IPS-20b (cell line): ENCODE measurements around the gene GNAL.
"Not testable (repeated sequence)": the region's sequence is repeated elsewhere in the genome, so short reads cannot be mapped to it uniquely, and the experiment has no call there.

Experiments used
- H3K27ac ChIP-seq: one replicate; pipeline ENCODE4 v1.5.1; 2013; ENCODE audit warnings: low read length
- H3K27me3 ChIP-seq: 2 replicates; pipeline ENCODE4 v1.6.1; 2013; ENCODE audit warnings: mild to moderate bottlenecking, low read length, inconsistent platforms; ENCODE audit not compliant: insufficient read depth
- H3K36me3 ChIP-seq: 2 replicates; pipeline ENCODE4 v1.6.1; 2013; ENCODE audit warnings: low read depth, mild to moderate bottlenecking, inconsistent platforms, low read length, moderate library complexity; ENCODE audit not compliant: insufficient read depth
- H3K4me1 ChIP-seq: 2 replicates; pipeline ENCODE4 v1.6.1; 2013; ENCODE audit warnings: mild to moderate bottlenecking, control low read depth, inconsistent platforms, low read length, moderate library complexity; ENCODE audit not compliant: insufficient read depth
- H3K4me3 ChIP-seq: 2 replicates; pipeline ENCODE4 v1.5.1; 2013; ENCODE audit warnings: mild to moderate bottlenecking, low read length, inconsistent platforms
- H3K9ac ChIP-seq: 2 replicates; pipeline ENCODE4 v1.6.1; 2013; ENCODE audit warnings: low read depth, mild to moderate bottlenecking, inconsistent platforms, low read length, moderate library complexity
- H3K9me3 ChIP-seq: 2 replicates; pipeline ENCODE4 v1.6.1; 2013; ENCODE audit warnings: mild to moderate bottlenecking, low read depth, low read length, inconsistent platforms; ENCODE audit not compliant: insufficient read depth

Gene GNAL

GRCh38 chr18:11906926-11907874 lies 218.1 kb downstream of the GNAL start:
- H3K9ac ChIP-seq: peak overlapping the region; percentile 76; the same call in 1 of the 2 replicates
- peaks cover 10% of the 10 kb centered on the region for H3K27me3 ChIP-seq
- no peak overlapping the region for H3K27ac ChIP-seq
- peak overlapping the region; percentile 83 for H3K4me3 ChIP-seq
- peaks cover 19% of the 10 kb centered on the region; the same call in 1 of the 2 replicates for H3K4me1 ChIP-seq
- no peaks in the 10 kb centered on the region for H3K9me3 ChIP-seq
- H3K36me3 ChIP-seq: no peaks in the 10 kb centered on the region

GRCh38 chr18:11908182-11909060 lies 219.4 kb downstream of the GNAL start, which contains the start of gene MPPE1:
Gene MPPE1 (minus strand): TSS chr18:11908317. CDS start chr18:11897264, 11,053 bp downstream.
- no peaks in the 10 kb centered on the region for H3K9me3 ChIP-seq
- H3K4me1 ChIP-seq: peaks cover 9% of the 10 kb centered on the region; the same call in 1 of the 2 replicates
- H3K36me3 ChIP-seq: no peaks in the 10 kb centered on the region
- H3K9ac ChIP-seq: peak within 1 kb of the TSS; percentile 76; the same call in 1 of the 2 replicates
- H3K27ac ChIP-seq: no peak within 1 kb of the TSS
- peaks cover 10% of the 10 kb centered on the region for H3K27me3 ChIP-seq
- peak within 1 kb of the TSS; percentile 83 for H3K4me3 ChIP-seq

- no peak overlapping the region for H3K27ac ChIP-seq
Measured at GRCh38 chr18:11909061-11909455, 220.0 kb downstream of the GNAL start.

GRCh38 chr18:11909591-11910026 lies 220.5 kb downstream of the GNAL start:
- H3K9ac ChIP-seq: no peak overlapping the region

More at GRCh38 chr18:11909061-11909455, 220.0 kb downstream of the GNAL start:
- Histone ChIP-seq H3K27me3 (peaks cover 10% of the 10 kb centered on the region), H3K4me3 (peak overlapping the region; percentile 83), H3K36me3 (no peaks in the 10 kb centered on the region), H3K4me1 (peaks cover 9% of the 10 kb centered on the region; the same call in 1 of the 2 replicates), H3K9me3 (no peaks in the 10 kb centered on the region), H3K9ac (peak overlapping the region; percentile 66; the same call in 1 of the 2 replicates)

GRCh38 chr18:11916880-11917279 lies 227.8 kb downstream of the GNAL start:
- H3K4me1 ChIP-seq, H3K27ac ChIP-seq, H3K27me3 ChIP-seq, H3K36me3 ChIP-seq, H3K9me3 ChIP-seq, H3K4me3 ChIP-seq, H3K9ac ChIP-seq: not testable (repeated sequence)

More at GRCh38 chr18:11909591-11910026, 220.5 kb downstream of the GNAL start:
- Histone ChIP-seq H3K27me3 (peaks cover 10% of the 10 kb centered on the region), H3K36me3 (no peaks in the 10 kb centered on the region), H3K4me1 (peaks cover 9% of the 10 kb centered on the region; the same call in 1 of the 2 replicates), H3K4me3 (no peak overlapping the region), H3K9me3 (no peaks in the 10 kb centered on the region), H3K27ac (no peak overlapping the region)

GRCh38 chr18:11919522-11919921 lies 230.5 kb downstream of the GNAL start:
- H3K27ac ChIP-seq, H3K9me3 ChIP-seq, H3K36me3 ChIP-seq, H3K4me1 ChIP-seq, H3K9ac ChIP-seq, H3K27me3 ChIP-seq, H3K4me3 ChIP-seq: not testable (repeated sequence)

- Histone ChIP-seq H3K27me3 (no peaks in the 10 kb centered on the region), H3K4me1 (no peaks in the 10 kb centered on the region), H3K4me3 (no peak overlapping the region), H3K36me3 (no peaks in the 10 kb centered on the region), H3K27ac (no peak overlapping the region), H3K9ac (no peak overlapping the region), H3K9me3 (no peaks in the 10 kb centered on the region)
Measured at GRCh38 chr18:11923450-11923849, 234.4 kb downstream of the GNAL start.

GRCh38 chr18:11925800-11926481 lies 236.9 kb downstream of the GNAL start:
- H3K27ac ChIP-seq: no peak overlapping the region
- no peaks in the 10 kb centered on the region for H3K4me1 ChIP-seq
- no peaks in the 10 kb centered on the region for H3K36me3 ChIP-seq

GRCh38 chr18:11927497-11927896 lies 238.4 kb downstream of the GNAL start:
- no peak overlapping the region for H3K4me3 ChIP-seq
- H3K27me3 ChIP-seq: no peaks in the 10 kb centered on the region
- no peak overlapping the region for H3K27ac ChIP-seq
- no peaks in the 10 kb centered on the region for H3K36me3 ChIP-seq
- no peak overlapping the region for H3K9ac ChIP-seq
- H3K4me1 ChIP-seq: no peaks in the 10 kb centered on the region
- no peaks in the 10 kb centered on the region for H3K9me3 ChIP-seq

More at GRCh38 chr18:11925800-11926481, 236.9 kb downstream of the GNAL start:
- Histone ChIP-seq H3K9ac (no peak overlapping the region), H3K9me3 (no peaks in the 10 kb centered on the region), H3K4me3 (no peak overlapping the region), H3K27me3 (no peaks in the 10 kb centered on the region)

- Histone ChIP-seq H3K27ac (no peak overlapping the region), H3K36me3 (no peaks in the 10 kb centered on the region), H3K9ac (no peak overlapping the region), H3K4me3 (no peak overlapping the region), H3K9me3 (no peaks in the 10 kb centered on the region), H3K4me1 (no peaks in the 10 kb centered on the region), H3K27me3 (no peaks in the 10 kb centered on the region)
Measured at GRCh38 chr18:11932393-11932792, 243.3 kb downstream of the GNAL start.
